HepG2 (cell line): ENCODE data around the gene CABP4. TPM values are rescaled to one million over a fixed set of nuclear protein-coding genes. Genes with fewer than 3 reads are reported as not detected.

ENCODE experiments used
- DMAP1 ChIP-seq: IDR thresholded peaks from 2 replicates; pipeline ENCODE4 v1.6.1; 2016
- FOXA1 ChIP-seq, 2 experiments: fragments of 450-650 bp in 1 of 2; sonication (generic) in 1 of 2; formaldehyde crosslinking in 1 of 2; IDR thresholded peaks; 2 replicates each; pipeline versions ENCODE4 v1.4.0 to v1.6.1; 2016 to 2020; ENCODE audit warnings: missing genetic modification reagents in 1 of 2
- HOXA3 ChIP-seq: sonication (generic); formaldehyde crosslinking; IDR thresholded peaks from 2 replicates; pipeline ENCODE4 v1.5.0; 2020; ENCODE audit warnings: missing genetic modification reagents
- HOXA7 ChIP-seq: sonication (generic); formaldehyde crosslinking; IDR thresholded peaks from 2 replicates; pipeline ENCODE4 v1.8.1; 2022; ENCODE audit warnings: mild to moderate bottlenecking, missing genetic modification reagents, moderate library complexity
- IRF2 ChIP-seq: IDR thresholded peaks from 2 replicates; pipeline ENCODE4 v1.6.1; 2018; ENCODE audit warnings: missing genetic modification reagents, missing compliant biosample characterization
- MAF1 ChIP-seq: sonication (generic); formaldehyde crosslinking; IDR thresholded peaks from 2 replicates; pipeline ENCODE4 v1.5.0; 2020; ENCODE audit warnings: missing genetic modification reagents, borderline replicate concordance
- MIXL1 ChIP-seq: IDR thresholded peaks from 2 replicates; pipeline ENCODE4 v1.6.1; 2016
- MYNN ChIP-seq: sonication (generic); formaldehyde crosslinking; IDR thresholded peaks from 2 replicates; pipeline ENCODE4 v1.4.0; 2020; ENCODE audit warnings: mild to moderate bottlenecking, low read depth, missing genetic modification reagents
- NR1H2 ChIP-seq: sonication (generic); formaldehyde crosslinking; IDR thresholded peaks from 2 replicates; pipeline ENCODE4 v1.8.1; 2022; ENCODE audit warnings: low read depth, missing genetic modification reagents, borderline replicate concordance
- NR2C2 ChIP-seq: sonication (generic); formaldehyde crosslinking; IDR thresholded peaks from 2 replicates; pipeline ENCODE4 v1.4.0; 2020; ENCODE audit warnings: missing genetic modification reagents, mild to moderate bottlenecking, moderate library complexity, borderline replicate concordance
- SRSF4 ChIP-seq: fragments of 200-400 bp; formaldehyde crosslinking; IDR thresholded peaks from one replicate; pipeline ENCODE4 v1.6.1; 2018; ENCODE audit warnings: mild to moderate bottlenecking, low read depth, low read length, moderate library complexity; ENCODE audit not compliant: poor library complexity, severe bottlenecking
- STAT5B ChIP-seq: sonication (generic); formaldehyde crosslinking; IDR thresholded peaks from 2 replicates; pipeline ENCODE4 v1.4.0; 2020; ENCODE audit warnings: missing genetic modification reagents
- TMF1 ChIP-seq: sonication (generic); formaldehyde crosslinking; IDR thresholded peaks from 2 replicates; pipeline ENCODE4 v1.8.1; 2022; ENCODE audit warnings: low read depth, missing genetic modification reagents
- ZFP1 ChIP-seq: IDR thresholded peaks from 2 replicates; pipeline ENCODE4 v1.6.1; 2016
- ZNF256 ChIP-seq: sonication (generic); formaldehyde crosslinking; conservative IDR thresholded peaks from 2 replicates; pipeline ENCODE4 v1.4.0; 2020; ENCODE audit warnings: missing genetic modification reagents
- ZNF264 ChIP-seq: sonication (generic); formaldehyde crosslinking; IDR thresholded peaks from 2 replicates; pipeline ENCODE4 v1.4.0; 2020; ENCODE audit warnings: missing genetic modification reagents
- ZNF34 ChIP-seq: sonication (generic); formaldehyde crosslinking; IDR thresholded peaks from 2 replicates; pipeline ENCODE4 v1.4.0; 2020; ENCODE audit warnings: mild to moderate bottlenecking, missing genetic modification reagents, borderline replicate concordance
- ZNF615 ChIP-seq: sonication (generic); formaldehyde crosslinking; IDR thresholded peaks from 2 replicates; pipeline ENCODE4 v1.5.0; 2020; ENCODE audit warnings: mild to moderate bottlenecking, missing genetic modification reagents, borderline replicate concordance
- ZNF792 ChIP-seq: IDR thresholded peaks from 2 replicates; pipeline ENCODE4 v1.6.1; 2016
- polyA plus RNA-seq, 8 experiments: library from polyadenylated mRNA; depleted of rRNA in 3 of 8; stranded (reverse) in 7 of 8; unstranded in 1 of 8; fragments of >200 nt; fragmentation: Illumina TruSeq in 4 of 8; extraction: Trizol in 4 of 8; gene quantifications; 2 replicates each; pipeline versions ENCODE4 v1.2.1 to v1.2.3, GENCODE V29; 2011 to 2016; ENCODE audit warnings: low read depth in 4 of 8, missing spikeins in 1 of 8, mixed read lengths in 1 of 8; ENCODE audit not compliant: insufficient read depth in 1 of 8
- total RNA-seq, 5 experiments: library from RNA; depleted of rRNA; stranded (reverse); fragments of >200 nt; fragmentation: Illumina TruSeq; extraction: Trizol; gene quantifications; 2 replicates each; pipeline ENCODE4 v1.2.3, GENCODE V29; 2016; ENCODE audit warnings: low read depth in 1 of 5
- TF ChIP-seq, protein P1 (sequence below): sonication (generic); formaldehyde crosslinking; IDR thresholded peaks from 2 replicates; pipeline ENCODE4 v1.9.0; 2021; ENCODE audit warnings: mild to moderate bottlenecking, missing genetic modification reagents
- TF ChIP-seq, protein P2 (sequence below): sonication (generic); formaldehyde crosslinking; IDR thresholded peaks from 2 replicates; pipeline ENCODE4 v1.8.0; 2022; ENCODE audit warnings: missing genetic modification reagents, mild to moderate bottlenecking, inconsistent platforms, borderline replicate concordance

The CABP4 gene
- total and polyA plus RNA-seq, 2 of the 13 experiments (the other 11 are each of a cell fraction or from before 2014, with no cell fraction given): not detected

DNA sequence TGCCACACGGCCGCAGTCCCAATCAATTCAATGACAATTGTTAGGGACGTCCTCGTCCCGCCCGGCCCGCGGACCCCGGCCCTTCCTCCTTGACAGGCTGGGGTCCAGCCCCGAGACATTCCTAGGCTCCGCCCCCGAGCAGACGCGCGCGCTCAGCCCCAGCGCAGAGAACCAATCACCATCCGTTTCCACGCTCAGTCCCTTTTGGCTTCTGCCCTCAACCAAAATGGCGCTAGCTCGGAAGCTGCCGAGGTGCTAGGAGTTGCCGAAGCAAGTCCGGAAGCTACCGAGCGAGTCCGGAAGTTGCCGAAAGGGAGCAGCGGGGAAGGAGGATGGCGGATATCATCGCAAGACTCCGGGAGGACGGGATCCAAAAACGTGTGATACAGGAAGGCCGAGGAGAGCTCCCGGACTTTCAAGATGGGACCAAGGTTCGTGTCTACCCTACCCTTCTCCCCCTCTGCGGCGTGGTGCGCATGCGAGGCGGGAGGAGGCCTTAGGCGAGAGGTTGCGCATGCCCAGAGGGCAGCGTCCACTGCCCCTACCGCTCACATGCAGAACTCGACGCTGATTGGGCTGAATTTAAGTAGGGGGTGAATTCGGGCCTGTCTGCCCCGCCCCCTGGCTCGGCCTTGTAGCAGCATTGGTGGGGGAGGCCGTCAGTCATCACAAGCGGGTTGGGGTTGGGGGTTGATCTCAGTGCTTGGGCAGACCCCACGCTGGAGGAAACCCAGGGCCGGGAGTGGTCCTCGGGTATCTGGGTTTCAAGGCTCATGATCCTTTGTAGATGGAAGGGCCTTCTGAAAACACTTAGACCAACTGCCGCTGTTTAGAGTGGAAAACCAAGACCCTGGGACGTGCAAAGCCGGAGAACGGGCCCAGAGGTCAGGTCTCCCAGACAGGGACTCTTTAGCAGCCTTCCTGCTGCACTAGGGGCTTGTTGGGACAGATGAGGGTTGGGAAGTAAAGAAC lies 28.0 kb downstream of the CABP4 start, which contains the start of gene AIP (continued):
- TF ChIP-seq NR2C2 (CRISPR knock-in tag) (peak; percentile 77), NR1H2 (CRISPR knock-in tag) (peak; percentile 94), FOXA1 (IDR thresholded peaks at IDR 0.05) (no peak), FOXA1 (CRISPR knock-in tag; IDR thresholded peaks at IDR 0.05) (0 out of 2 replicates have a peak, but pooled peaks have one; percentile 20), HOXA7 (CRISPR knock-in tag) (no peak), ZNF34 (peak; percentile 46; the same call in 1 of the 2 replicates), STAT5B (CRISPR knock-in tag) (peak; percentile 74; the same call in 1 of the 2 replicates), TMF1 (peak; percentile 98), ZNF256 (CRISPR knock-in tag) (peak; percentile 90), HOXA3 (CRISPR knock-in tag) (peak; percentile 97), MAF1 (CRISPR knock-in tag) (peak; percentile 75; the same call in 1 of the 2 replicates), IRF2 (peak; percentile 81), ZFP1 (no peak; the same call in 1 of the 2 replicates), MIXL1 (peak; percentile 78; the same call in 1 of the 2 replicates), DMAP1 (CRISPR knock-in tag) (peak; percentile 87), ZNF792 (CRISPR knock-in tag) (peak; percentile 96), MYNN (CRISPR knock-in tag) (peak; percentile 90; the same call in 1 of the 2 replicates), ZNF264 (CRISPR knock-in tag) (peak; percentile 90; the same call in 1 of the 2 replicates), SRSF4 (no peak), ZNF615 (CRISPR knock-in tag) (peak; percentile 98)
- TF ChIP-seq, protein P1, sequence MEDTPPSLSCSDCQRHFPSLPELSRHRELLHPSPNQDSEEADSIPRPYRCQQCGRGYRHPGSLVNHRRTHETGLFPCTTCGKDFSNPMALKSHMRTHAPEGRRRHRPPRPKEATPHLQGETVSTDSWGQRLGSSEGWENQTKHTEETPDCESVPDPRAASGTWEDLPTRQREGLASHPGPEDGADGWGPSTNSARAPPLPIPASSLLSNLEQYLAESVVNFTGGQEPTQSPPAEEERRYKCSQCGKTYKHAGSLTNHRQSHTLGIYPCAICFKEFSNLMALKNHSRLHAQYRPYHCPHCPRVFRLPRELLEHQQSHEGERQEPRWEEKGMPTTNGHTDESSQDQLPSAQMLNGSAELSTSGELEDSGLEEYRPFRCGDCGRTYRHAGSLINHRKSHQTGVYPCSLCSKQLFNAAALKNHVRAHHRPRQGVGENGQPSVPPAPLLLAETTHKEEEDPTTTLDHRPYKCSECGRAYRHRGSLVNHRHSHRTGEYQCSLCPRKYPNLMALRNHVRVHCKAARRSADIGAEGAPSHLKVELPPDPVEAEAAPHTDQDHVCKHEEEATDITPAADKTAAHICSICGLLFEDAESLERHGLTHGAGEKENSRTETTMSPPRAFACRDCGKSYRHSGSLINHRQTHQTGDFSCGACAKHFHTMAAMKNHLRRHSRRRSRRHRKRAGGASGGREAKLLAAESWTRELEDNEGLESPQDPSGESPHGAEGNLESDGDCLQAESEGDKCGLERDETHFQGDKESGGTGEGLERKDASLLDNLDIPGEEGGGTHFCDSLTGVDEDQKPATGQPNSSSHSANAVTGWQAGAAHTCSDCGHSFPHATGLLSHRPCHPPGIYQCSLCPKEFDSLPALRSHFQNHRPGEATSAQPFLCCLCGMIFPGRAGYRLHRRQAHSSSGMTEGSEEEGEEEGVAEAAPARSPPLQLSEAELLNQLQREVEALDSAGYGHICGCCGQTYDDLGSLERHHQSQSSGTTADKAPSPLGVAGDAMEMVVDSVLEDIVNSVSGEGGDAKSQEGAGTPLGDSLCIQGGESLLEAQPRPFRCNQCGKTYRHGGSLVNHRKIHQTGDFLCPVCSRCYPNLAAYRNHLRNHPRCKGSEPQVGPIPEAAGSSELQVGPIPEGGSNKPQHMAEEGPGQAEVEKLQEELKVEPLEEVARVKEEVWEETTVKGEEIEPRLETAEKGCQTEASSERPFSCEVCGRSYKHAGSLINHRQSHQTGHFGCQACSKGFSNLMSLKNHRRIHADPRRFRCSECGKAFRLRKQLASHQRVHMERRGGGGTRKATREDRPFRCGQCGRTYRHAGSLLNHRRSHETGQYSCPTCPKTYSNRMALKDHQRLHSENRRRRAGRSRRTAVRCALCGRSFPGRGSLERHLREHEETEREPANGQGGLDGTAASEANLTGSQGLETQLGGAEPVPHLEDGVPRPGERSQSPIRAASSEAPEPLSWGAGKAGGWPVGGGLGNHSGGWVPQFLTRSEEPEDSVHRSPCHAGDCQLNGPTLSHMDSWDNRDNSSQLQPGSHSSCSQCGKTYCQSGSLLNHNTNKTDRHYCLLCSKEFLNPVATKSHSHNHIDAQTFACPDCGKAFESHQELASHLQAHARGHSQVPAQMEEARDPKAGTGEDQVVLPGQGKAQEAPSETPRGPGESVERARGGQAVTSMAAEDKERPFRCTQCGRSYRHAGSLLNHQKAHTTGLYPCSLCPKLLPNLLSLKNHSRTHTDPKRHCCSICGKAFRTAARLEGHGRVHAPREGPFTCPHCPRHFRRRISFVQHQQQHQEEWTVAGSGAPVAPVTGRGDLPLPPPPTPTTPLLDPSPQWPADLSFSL: no peak
- TF ChIP-seq, protein P2, sequence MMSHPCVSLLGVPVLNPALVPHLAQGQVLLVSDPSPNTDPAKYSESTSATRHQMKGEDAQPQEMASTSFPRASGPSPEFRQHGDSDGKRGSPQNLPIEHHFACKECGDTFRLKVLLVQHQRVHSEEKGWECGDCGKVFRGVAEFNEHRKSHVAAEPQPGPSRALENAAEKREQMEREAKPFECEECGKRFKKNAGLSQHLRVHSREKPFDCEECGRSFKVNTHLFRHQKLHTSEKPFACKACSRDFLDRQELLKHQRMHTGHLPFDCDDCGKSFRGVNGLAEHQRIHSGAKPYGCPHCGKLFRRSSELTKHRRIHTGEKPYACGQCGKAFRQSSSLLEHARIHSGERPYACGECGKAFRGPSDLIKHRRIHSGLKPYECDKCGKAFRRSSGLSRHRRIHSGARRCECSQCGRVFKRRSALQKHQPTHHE: peak; percentile 98; the same call in 1 of the 2 replicates
